Measurements from ENCODE around the gene SPTLC1.

The SPTLC1 gene

GRCh38 chr9:92048924-92049625 is 66.1 kb downstream of the SPTLC1 start:
- Histone ChIP-seq H3K4me3 (ENCODE audit: low read depth, low read length) (no peak overlapping the region), H3K27me3 (ENCODE audit: control insufficient read depth, insufficient read depth, low read length) (no peaks in the 10 kb centered on the region), H3K4me2 (ENCODE audit: low read length) (no peak overlapping the region), H3K27ac (no peak overlapping the region), H2AFZ (no peak overlapping the region), H3K4me1 (no peaks in the 10 kb centered on the region), H3K79me2 (no peaks in the 10 kb centered on the region), H3K36me3 (ENCODE audit: control insufficient read depth, insufficient read depth, low read length) (no peaks in the 10 kb centered on the region), H3K9ac (no peak overlapping the region), H3K9me3 (ENCODE audit: control insufficient read depth, low read length) (no peaks in the 10 kb centered on the region)
- no peak for TF ChIP-seq CTCF (IDR thresholded peaks at IDR 0.05)

GRCh38 chr9:92047500-92047899 is 67.7 kb downstream of the SPTLC1 start:
- Histone ChIP-seq H3K4me3 (ENCODE audit: low read depth, low read length) (no peak overlapping the region), H3K79me2 (no peaks in the 10 kb centered on the region), H3K36me3 (ENCODE audit: control insufficient read depth, insufficient read depth, low read length) (no peaks in the 10 kb centered on the region), H3K9ac (no peak overlapping the region), H3K4me2 (ENCODE audit: low read length) (no peak overlapping the region), H3K27ac (no peak overlapping the region), H3K27me3 (ENCODE audit: control insufficient read depth, insufficient read depth, low read length) (no peaks in the 10 kb centered on the region), H3K4me1 (no peaks in the 10 kb centered on the region), H2AFZ (no peak overlapping the region), H3K9me3 (ENCODE audit: control insufficient read depth, low read length) (no peaks in the 10 kb centered on the region)
- TF ChIP-seq CTCF (IDR thresholded peaks at IDR 0.05): no peak

GRCh38 chr9:92046676-92047075 is 68.5 kb downstream of the SPTLC1 start:
- no peak overlapping the region for H2AFZ ChIP-seq
- no peaks in the 10 kb centered on the region for H3K79me2 ChIP-seq
- H3K4me3 ChIP-seq (ENCODE audit: low read depth, low read length): no peak overlapping the region
- H3K4me2 ChIP-seq (ENCODE audit: low read length): no peak overlapping the region
- TF ChIP-seq CTCF (IDR thresholded peaks at IDR 0.05): no peak
- H3K4me1 ChIP-seq: no peaks in the 10 kb centered on the region
- H3K27me3 ChIP-seq (ENCODE audit: control insufficient read depth, insufficient read depth, low read length): no peaks in the 10 kb centered on the region
- H3K27ac ChIP-seq: no peak overlapping the region
- no peak overlapping the region for H3K9ac ChIP-seq
- H3K9me3 ChIP-seq (ENCODE audit: control insufficient read depth, low read length): no peaks in the 10 kb centered on the region
- no peaks in the 10 kb centered on the region for H3K36me3 ChIP-seq (ENCODE audit: control insufficient read depth, insufficient read depth, low read length)

GRCh38 chr9:92044936-92045335 is 70.3 kb downstream of the SPTLC1 start:
- H3K9ac ChIP-seq: no peak overlapping the region
- TF ChIP-seq CTCF (IDR thresholded peaks at IDR 0.05): no peak
- no peaks in the 10 kb centered on the region for H3K9me3 ChIP-seq (ENCODE audit: control insufficient read depth, low read length)
- H3K4me3 ChIP-seq (ENCODE audit: low read depth, low read length): no peak overlapping the region
- no peak overlapping the region for H2AFZ ChIP-seq
- no peak overlapping the region for H3K27ac ChIP-seq
- no peaks in the 10 kb centered on the region for H3K4me1 ChIP-seq
- no peaks in the 10 kb centered on the region for H3K36me3 ChIP-seq (ENCODE audit: control insufficient read depth, insufficient read depth, low read length)
- no peaks in the 10 kb centered on the region for H3K79me2 ChIP-seq
- H3K4me2 ChIP-seq (ENCODE audit: low read length): no peak overlapping the region
- no peaks in the 10 kb centered on the region for H3K27me3 ChIP-seq (ENCODE audit: control insufficient read depth, insufficient read depth, low read length)

GRCh38 chr9:92043002-92043401 is 72.2 kb downstream of the SPTLC1 start:
- no peak for TF ChIP-seq CTCF (IDR thresholded peaks at IDR 0.05)
- Histone ChIP-seq H3K27ac (no peak overlapping the region), H3K27me3 (ENCODE audit: control insufficient read depth, insufficient read depth, low read length) (no peaks in the 10 kb centered on the region), H2AFZ (no peak overlapping the region), H3K4me1 (no peaks in the 10 kb centered on the region), H3K4me3 (ENCODE audit: low read depth, low read length) (no peak overlapping the region), H3K9me3 (ENCODE audit: control insufficient read depth, low read length) (no peaks in the 10 kb centered on the region), H3K79me2 (no peaks in the 10 kb centered on the region), H3K4me2 (ENCODE audit: low read length) (no peak overlapping the region), H3K9ac (no peak overlapping the region), H3K36me3 (ENCODE audit: control insufficient read depth, insufficient read depth, low read length) (no peaks in the 10 kb centered on the region)
